ENCODE measurements around the gene PTK6. TPM values are rescaled to one million over a fixed set of nuclear protein-coding genes. Genes with fewer than 3 reads are reported as not detected.

The PTK6 gene
- total RNA-seq, 1 experiment from 2014 or later: 6.7 TPM

DNA sequence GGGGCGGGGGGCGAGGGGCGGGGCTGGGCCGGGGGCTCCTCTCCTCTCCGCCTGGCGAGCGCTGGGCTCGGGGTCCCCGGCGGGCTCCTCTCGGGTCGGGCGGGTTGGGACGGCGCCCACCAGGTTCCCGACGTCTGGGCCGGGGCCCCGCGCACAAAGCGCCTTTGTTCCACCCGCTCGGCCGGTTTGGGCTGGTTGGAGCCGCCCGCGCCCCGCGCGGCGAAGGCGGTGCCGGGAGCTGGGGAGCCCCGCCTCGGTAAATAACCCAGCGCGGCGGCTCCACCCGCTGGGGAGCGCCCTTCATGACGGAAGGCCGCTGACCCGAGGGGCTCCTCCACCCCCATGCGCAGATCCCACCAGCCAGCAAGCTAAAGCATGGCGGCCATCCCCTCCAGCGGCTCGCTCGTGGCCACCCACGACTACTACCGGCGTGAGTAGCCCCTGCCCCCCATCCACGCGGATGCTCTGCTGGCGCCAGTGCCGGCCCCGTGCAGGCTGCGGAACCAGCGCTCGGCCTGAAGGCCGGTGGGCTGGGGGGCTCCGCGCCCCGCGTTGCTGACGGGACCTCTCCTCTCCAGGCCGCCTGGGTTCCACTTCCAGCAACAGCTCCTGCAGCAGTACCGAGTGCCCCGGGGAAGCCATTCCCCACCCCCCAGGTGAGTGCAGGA lies 16.1 kb downstream of the PTK6 start:
- BruUV-seq (replicated peaks): TSS peak; percentile 78
- ChIA-PET CTCF (interaction anchor here (0.7 to 1.9 kb wide), 5 partner anchors 10 to 453 kb away, joined by 3 to 9 read pairs (median 5); partner anchors contain the start of gene PTK6), RAD21 (ENCODE audit: low non-redundant PET in 1 of 2, low total read pairs in 2 of 2, uncharacterized antibody in 2 of 2, unreplicated experiment in 2 of 2) (interaction anchor here (0.7 to 1.1 kb wide), 3 partner anchors 17 to 37 kb away, joined by 3 read pairs; no protein-coding TSS in a partner anchor), POLR2A (interaction anchor here (0.9 to 2.1 kb wide), 5 partner anchors 10 to 41 kb away, joined by 3 to 10 read pairs (median 7); partner anchors contain the start of gene PTK6)
- Histone ChIP-seq H3K36me3 (ENCODE audit: control insufficient read depth in 1 of 2, insufficient read depth in 2 of 2, low read length in 2 of 2) (peaks cover 6 to 24% of the 10 kb centered on the region in 2 experiments), H3K4me3 (replicated peaks in 1 of 2; ENCODE audit: low read depth in 1 of 2, low read length in 2 of 2) (peak overlapping the region; percentile 89 to 97), H3K4me1 (ENCODE audit: control insufficient read depth in 1 of 2, insufficient read depth in 2 of 2, low read length in 2 of 2) (peaks cover 7 to 43% of the 10 kb centered on the region in 2 experiments; a peak in 3 of 4 replicates), H2AFZ (ENCODE audit: low read depth, low read length, poor library complexity, severe bottlenecking) (no peak overlapping the region), H3K9me3 (ENCODE audit: control insufficient read depth in 1 of 2, insufficient read depth in 1 of 2, low read depth in 1 of 2, low read length in 2 of 2) (peaks cover 5 to 7% of the 10 kb centered on the region in 2 experiments; a peak in 2 of 4 replicates), H3K79me2 (ENCODE audit: insufficient read depth, low read length) (peaks cover 21% of the 10 kb centered on the region), H3K27me3 (ENCODE audit: insufficient read depth, low read length) (no peaks in the 10 kb centered on the region), H3K9me2 (ENCODE audit: insufficient read depth) (no peaks in the 10 kb centered on the region), H4K20me1 (ENCODE audit: insufficient read depth) (no peaks in the 10 kb centered on the region), H3K9ac (ENCODE audit: low read length) (peak overlapping the region; percentile 94), H3K4me2 (ENCODE audit: low read length) (peak overlapping the region; percentile 93), H3K27ac (ENCODE audit: low read depth, low read length) (peak overlapping the region; percentile 98)
- DNase-seq (ENCODE audit: low read depth, low spot score) (no peak), ATAC-seq (peak; percentile 56)
- intact Hi-C loops (cut with micrococcal nuclease): no loop called here
- TF ChIP-seq YY1 (IDR thresholded peaks at IDR 0.05; ENCODE audit: extremely low read depth, insufficient replicate concordance, low read depth, low read length): no peak
- TF ChIP-seq SIN3A (IDR thresholded peaks at IDR 0.05; ENCODE audit: low read depth): no peak
- TF ChIP-seq, protein P1, sequence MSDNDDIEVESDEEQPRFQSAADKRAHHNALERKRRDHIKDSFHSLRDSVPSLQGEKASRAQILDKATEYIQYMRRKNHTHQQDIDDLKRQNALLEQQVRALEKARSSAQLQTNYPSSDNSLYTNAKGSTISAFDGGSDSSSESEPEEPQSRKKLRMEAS (IDR thresholded peaks at IDR 0.05): no peak
- TF ChIP-seq JUND (IDR thresholded peaks at IDR 0.05): no peak
- TF ChIP-seq, protein P2, sequence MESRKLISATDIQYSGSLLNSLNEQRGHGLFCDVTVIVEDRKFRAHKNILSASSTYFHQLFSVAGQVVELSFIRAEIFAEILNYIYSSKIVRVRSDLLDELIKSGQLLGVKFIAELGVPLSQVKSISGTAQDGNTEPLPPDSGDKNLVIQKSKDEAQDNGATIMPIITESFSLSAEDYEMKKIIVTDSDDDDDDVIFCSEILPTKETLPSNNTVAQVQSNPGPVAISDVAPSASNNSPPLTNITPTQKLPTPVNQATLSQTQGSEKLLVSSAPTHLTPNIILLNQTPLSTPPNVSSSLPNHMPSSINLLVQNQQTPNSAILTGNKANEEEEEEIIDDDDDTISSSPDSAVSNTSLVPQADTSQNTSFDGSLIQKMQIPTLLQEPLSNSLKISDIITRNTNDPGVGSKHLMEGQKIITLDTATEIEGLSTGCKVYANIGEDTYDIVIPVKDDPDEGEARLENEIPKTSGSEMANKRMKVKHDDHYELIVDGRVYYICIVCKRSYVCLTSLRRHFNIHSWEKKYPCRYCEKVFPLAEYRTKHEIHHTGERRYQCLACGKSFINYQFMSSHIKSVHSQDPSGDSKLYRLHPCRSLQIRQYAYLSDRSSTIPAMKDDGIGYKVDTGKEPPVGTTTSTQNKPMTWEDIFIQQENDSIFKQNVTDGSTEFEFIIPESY (IDR thresholded peaks at IDR 0.05; ENCODE audit: extremely low read depth, insufficient replicate concordance, low read length): no peak
- peak; percentile 26; the same call in 1 of the 2 replicates for TF ChIP-seq ZFX (IDR thresholded peaks at IDR 0.05)
- TF ChIP-seq EGR1 (IDR thresholded peaks at IDR 0.05; ENCODE audit: low read depth): no peak
- TF ChIP-seq, protein P3, sequence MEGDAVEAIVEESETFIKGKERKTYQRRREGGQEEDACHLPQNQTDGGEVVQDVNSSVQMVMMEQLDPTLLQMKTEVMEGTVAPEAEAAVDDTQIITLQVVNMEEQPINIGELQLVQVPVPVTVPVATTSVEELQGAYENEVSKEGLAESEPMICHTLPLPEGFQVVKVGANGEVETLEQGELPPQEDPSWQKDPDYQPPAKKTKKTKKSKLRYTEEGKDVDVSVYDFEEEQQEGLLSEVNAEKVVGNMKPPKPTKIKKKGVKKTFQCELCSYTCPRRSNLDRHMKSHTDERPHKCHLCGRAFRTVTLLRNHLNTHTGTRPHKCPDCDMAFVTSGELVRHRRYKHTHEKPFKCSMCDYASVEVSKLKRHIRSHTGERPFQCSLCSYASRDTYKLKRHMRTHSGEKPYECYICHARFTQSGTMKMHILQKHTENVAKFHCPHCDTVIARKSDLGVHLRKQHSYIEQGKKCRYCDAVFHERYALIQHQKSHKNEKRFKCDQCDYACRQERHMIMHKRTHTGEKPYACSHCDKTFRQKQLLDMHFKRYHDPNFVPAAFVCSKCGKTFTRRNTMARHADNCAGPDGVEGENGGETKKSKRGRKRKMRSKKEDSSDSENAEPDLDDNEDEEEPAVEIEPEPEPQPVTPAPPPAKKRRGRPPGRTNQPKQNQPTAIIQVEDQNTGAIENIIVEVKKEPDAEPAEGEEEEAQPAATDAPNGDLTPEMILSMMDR (IDR thresholded peaks at IDR 0.05 in 2 of 3, conservative IDR thresholded peaks at IDR 0.05 in 1 of 3; ENCODE audit: borderline replicate concordance in 1 of 3, insufficient read depth in 1 of 3, low read depth in 2 of 3, low read length in 2 of 3): no peak
- TF ChIP-seq SRF (IDR thresholded peaks at IDR 0.05; ENCODE audit: low read depth): no peak
- peak; percentile 68 for TF ChIP-seq TCF7L2 (IDR thresholded peaks at IDR 0.05; ENCODE audit: borderline replicate concordance, extremely low read depth, insufficient read depth, insufficient read length)

All from HCT116 (cell line).